Heart left ventricle (tissue), 16 donors: ENCODE results near the gene TMEM132D. TPM values are rescaled to one million over a fixed set of nuclear protein-coding genes. Genes with fewer than 3 reads are reported as not detected.

Experiments
- ATAC-seq, 4 donors: fragments of 200-7000 bp; cut with Tn5 transposase; one replicate each; pipeline ENCODE4 v1.9.1; 2020 to 2022; ENCODE audit warnings: moderate library complexity in 4 of 4, mild to moderate bottlenecking in 3 of 4, moderate number of reproducible peaks in 1 of 4
- DNase-seq, 5 donors: peaks; one replicate each; pipeline ENCODE4 v3.0.0-alpha.2; 2020
- H3K27ac ChIP-seq, 12 donors: fragments of 200-600 bp; sonication (generic) in 4 of 12; one replicate each; pipeline versions ENCODE4 v1.5.0 to v1.8.0; 2016 to 2022; ENCODE audit warnings: mild to moderate bottlenecking in 2 of 12
- H3K27me3 ChIP-seq, 9 donors: fragments of 200-600 bp; sonication (generic) in 2 of 9; one replicate each; pipeline versions ENCODE4 v1.5.1 to v1.8.0; 2016 to 2022; ENCODE audit warnings: mild to moderate bottlenecking in 3 of 9
- H3K36me3 ChIP-seq, 9 donors: fragments of 200-600 bp; sonication (generic) in 2 of 9; one replicate each; pipeline versions ENCODE4 v1.5.0 to v1.8.0; 2018 to 2022; ENCODE audit warnings: mild to moderate bottlenecking in 2 of 9
- H3K4me1 ChIP-seq, 12 donors: fragments of 200-600 bp; sonication (generic) in 4 of 12; one replicate each; pipeline versions ENCODE4 v1.5.0 to v1.8.0; 2016 to 2022; ENCODE audit warnings: mild to moderate bottlenecking in 3 of 12
- H3K4me3 ChIP-seq, 12 donors: fragments of 200-600 bp; sonication (generic) in 4 of 12; one replicate each; pipeline versions ENCODE4 v1.5.0 to v1.8.0; 2017 to 2022; ENCODE audit warnings: mild to moderate bottlenecking in 9 of 12, moderate library complexity in 4 of 12
- H3K9me3 ChIP-seq, 12 donors: fragments of 200-600 bp; sonication (generic) in 4 of 12; one replicate each; pipeline versions ENCODE4 v1.5.0 to v1.8.0; 2016 to 2022; ENCODE audit warnings: mild to moderate bottlenecking in 1 of 12
- CTCF ChIP-seq, 12 donors: fragments of 200-600 bp; sonication (generic) in 4 of 12; IDR thresholded peaks; one replicate each; pipeline versions ENCODE4 v1.5.0 to v1.8.0; 2018 to 2022; ENCODE audit warnings: antibody characterized with exemption in 12 of 12, mild to moderate bottlenecking in 5 of 12
- POLR2A ChIP-seq, 2 donors: fragments of 450-650 bp; IDR thresholded peaks; one replicate each; pipeline ENCODE4 v1.6.1; 2017; ENCODE audit warnings: antibody characterized with exemption in 2 of 2, mild to moderate bottlenecking in 2 of 2, moderate library complexity in 2 of 2
- WGBS, 4 donors: extraction: QIAGEN DNeasy Blood & Tissue Kit in 2 of 4; methylation state at CpG; one replicate each; pipeline versions ENCODE4 v1.1.5 to v1.1.7; 2013 to 2018; 5-methylcytosine and 5-hydroxymethylcytosine counted together
- intact Hi-C, 10 donors: fragments of 100-400 bp; cut with DNase I; formaldehyde crosslinking; loops; one replicate each; pipeline versions ENCODE4 v1.11.1 to v1.14.2; 2022
- polyA plus RNA-seq, 2 donors: library from polyadenylated mRNA; stranded (reverse); fragments of 200-250 nt; gene quantifications; one replicate each; pipeline ENCODE4 v1.2.3, GENCODE V29; 2013
- total RNA-seq, 9 donors: library from RNA; depleted of rRNA in 2 of 9; stranded (reverse); fragments of >200 nt in 2 of 9; fragmentation: NEBNext Ultra II Directional in 3 of 9; extraction: Animal tissue kit (Norgen Biotek cat#: 25700) in 3 of 9; gene quantifications; one replicate each; pipeline versions ENCODE4 v1.1.0 to v1.2.4, GENCODE V29; 2016 to 2023
- donor health status: ischemic (EF 13 %, LVEDD 7.1; RV severe dilation, severe dysfunction).
- donor health status: healthy with polysubstance abuse.
- donor health status: DM: no; HTN: yes; CAD: no.
- donor health status: DM: no; HTN: no; CAD: no.
- donor health status: ischemic (EF 25% LVEDD 6.9; RV normal size, moderate dysfunction).
- donor health status: ischemic (EF 25% LVEDD 5.7; RV mildly dilated, moderate dysfunction).
- donor health status: healthy.
- donor health status: DM: yes; HTN: yes; CAD: no.
- donor health status: ischemic (EF 35%, LVEDD 5.7; RV mildly dilated, moderate dysfunction).
- donor health status: nonischemic (EF 11% LVEDD 7.7; RV severe dilation, severe dysfunction).
- donor health status: DM: yes; HTN: yes; CAD: no.
- donor health status: PGD.
- donor health status: ischemic (EF 29% LVEDD 5.4; RV normal size, mild dysfunction).
- donor health status: nonischemic (EF 23%, LVEDD 6.1; RV moderate dilation, normal function).

The TMEM132D gene
- total and polyA plus RNA-seq, 11 donors = not detected

- intact Hi-C loops = no loop called here
- Histone ChIP-seq H3K4me3 (no peak overlapping the region), H3K9me3 (no peaks in the 10 kb centered on the region), H3K4me1 (no peaks in the 10 kb centered on the region), H3K36me3 (no peaks in the 10 kb centered on the region), H3K27ac (no peak overlapping the region), H3K27me3 (peaks cover 0 to 12% (median 0%) of the 10 kb centered on the region in 9 donors)
- TF ChIP-seq CTCF (IDR thresholded peaks at IDR 0.05) (no peak), POLR2A (IDR thresholded peaks at IDR 0.05) (no peak)
- DNase-seq = no peak
- 52 to 62% (median 57%) methylated on average over 5 of the region's 5 CpGs for whole genome bisulfite sequencing, 4 donors
- no peak for ATAC-seq
These were observed 17.3 kb downstream of the TMEM132D start for GRCh38 chr12:129886541-129886940.

GRCh38 chr12:129885287-129885686, 18.5 kb downstream of the TMEM132D start:
- ATAC-seq = no peak
- intact Hi-C loops = no loop called here
- TF ChIP-seq POLR2A (IDR thresholded peaks at IDR 0.05) (no peak), CTCF (IDR thresholded peaks at IDR 0.05) (no peak)
- Histone ChIP-seq H3K4me1 (no peaks in the 10 kb centered on the region), H3K27me3 (peaks cover 0 to 10% (median 0%) of the 10 kb centered on the region in 9 donors), H3K4me3 (no peak overlapping the region), H3K9me3 (no peaks in the 10 kb centered on the region), H3K27ac (no peak overlapping the region), H3K36me3 (no peaks in the 10 kb centered on the region)
- no peak for DNase-seq
- WGBS, 4 donors = 24 to 35% (median 32%) methylated on average over 3 of the region's 3 CpGs

- 85 to 90% (median 87%) methylated on average over 11 of the region's 11 CpGs for WGBS, 4 donors
- DNase-seq = no peak
- H3K4me3 ChIP-seq = no peak overlapping the region
- no peak for ATAC-seq
- intact Hi-C loops = no loop called here
- H3K36me3 ChIP-seq = no peaks in the 10 kb centered on the region
- H3K4me1 ChIP-seq = no peaks in the 10 kb centered on the region
- no peak for TF ChIP-seq CTCF (IDR thresholded peaks at IDR 0.05)
- no peak for TF ChIP-seq POLR2A (IDR thresholded peaks at IDR 0.05)
- no peak overlapping the region for H3K27ac ChIP-seq
- no peaks in the 10 kb centered on the region for H3K9me3 ChIP-seq
- H3K27me3 ChIP-seq = peaks cover 0 to 3% (median 0%) of the 10 kb centered on the region in 9 donors
These were observed 26.4 kb downstream of the TMEM132D start for GRCh38 chr12:129877411-129877810.

GRCh38 chr12:129873833-129874208, 30.0 kb downstream of the TMEM132D start:
- no peak for ATAC-seq
- H3K27ac ChIP-seq = no peak overlapping the region
- 68 to 70% (median 69%) methylated on average over 6 of the region's 6 CpGs for WGBS, 4 donors
- H3K4me3 ChIP-seq = no peak overlapping the region
- intact Hi-C loops = no loop called here
- H3K4me1 ChIP-seq = no peaks in the 10 kb centered on the region
- H3K27me3 ChIP-seq = peaks cover 0 to 9% (median 0%) of the 10 kb centered on the region in 9 donors
- peaks cover 0 to 3% (median 0%) of the 10 kb centered on the region in 12 donors for H3K9me3 ChIP-seq
- no peaks in the 10 kb centered on the region for H3K36me3 ChIP-seq
- TF ChIP-seq POLR2A (IDR thresholded peaks at IDR 0.05) (no peak), CTCF (IDR thresholded peaks at IDR 0.05) (no peak)
- DNase-seq = no peak
